Body of pancreas (tissue), 4 donors: ENCODE results near the gene POTEH. TPM values are rescaled to one million over a fixed set of nuclear protein-coding genes. Genes with fewer than 3 reads are reported as not detected.
"Not testable (repeated sequence)": the region's sequence is repeated elsewhere in the genome, so short reads cannot be mapped to it uniquely, and the experiment has no call there.

Experiments
- ATAC-seq: fragments of 150-250 bp; one replicate; pipeline ENCODE4 v1.9.1; 2016
- DNase-seq, 4 donors: peaks; one replicate each; pipeline ENCODE4 v3.0.0-alpha.2; 2019
- H3K27ac ChIP-seq, 4 donors: fragments of 200-600 bp; sonication (generic); 1 replicate in 3 of 4; 2 replicates in 1 of 4; pipeline versions ENCODE4 v1.5.1 to v1.6.1; 2016 to 2019; ENCODE audit warnings: mild to moderate bottlenecking in 1 of 4, mixed read lengths in 1 of 4, moderate library complexity in 1 of 4
- H3K27me3 ChIP-seq, 2 donors: fragments of 200-600 bp; sonication (generic); one replicate each; pipeline ENCODE4 v1.6.0; 2016; ENCODE audit warnings: mild to moderate bottlenecking in 1 of 2
- H3K36me3 ChIP-seq, 2 donors: fragments of 200-600 bp; sonication (generic); replicated peaks in 1 of 2; 2 replicates each; pipeline ENCODE4 v1.5.1; 2016; ENCODE audit warnings: low read depth in 2 of 2; ENCODE audit not compliant: insufficient read depth in 1 of 2
- H3K4me1 ChIP-seq: fragments of 200-600 bp; sonication (generic); one replicate; pipeline ENCODE4 v1.6.0; 2016
- H3K4me3 ChIP-seq, 2 donors: fragments of 200-600 bp; sonication (generic); 1 replicate in 1 of 2; 2 replicates in 1 of 2; pipeline ENCODE4 v1.5.1; 2016 to 2019
- H3K9me3 ChIP-seq, 3 donors: fragments of 200-600 bp; sonication (generic); 1 replicate in 2 of 3; 2 replicates in 1 of 3; pipeline ENCODE4 v1.5.1; 2016
- WGBS, 2 donors: methylation state at CpG; one replicate each; pipeline ENCODE4 v1.1.5; 2017; 5-methylcytosine and 5-hydroxymethylcytosine counted together
- intact Hi-C: fragments of 100-400 bp; cut with DNase I; formaldehyde crosslinking; loops from one replicate; pipeline ENCODE4 v1.15.1; 2023
- total RNA-seq, 2 donors: library from RNA; depleted of rRNA; stranded (reverse); fragments of >200 nt; gene quantifications; one replicate each; pipeline ENCODE4 v1.1.0, GENCODE V29; 2016

Gene POTEH
- total RNA-seq, result not detected

- H3K27me3 ChIP-seq, H3K4me1 ChIP-seq, H3K9me3 ChIP-seq, ATAC-seq, DNase-seq, H3K27ac ChIP-seq, H3K4me3 ChIP-seq, H3K36me3 ChIP-seq, intact Hi-C loops: not testable (repeated sequence)
- no CpG with 5 or more reads among the region's 11 CpGs for WGBS, 2 donors
These were observed at the start of gene POTEH for GRCh38 chr22:15689749-15690125. Gene POTEH (plus strand): TSS chr22:15690026. CDS start chr22:15690078, 52 bp downstream.

GRCh38 chr22:15642288-15642861, 47.5 kb upstream of the POTEH start:
- H3K4me3 ChIP-seq, H3K9me3 ChIP-seq, H3K36me3 ChIP-seq, H3K4me1 ChIP-seq, DNase-seq, ATAC-seq, H3K27me3 ChIP-seq, H3K27ac ChIP-seq, intact Hi-C loops: not testable (repeated sequence)
- no CpG with 5 or more reads among the region's 19 CpGs for WGBS, 2 donors

- H3K27me3 ChIP-seq, H3K27ac ChIP-seq, H3K4me3 ChIP-seq, H3K36me3 ChIP-seq, H3K4me1 ChIP-seq, ATAC-seq, DNase-seq, intact Hi-C loops, H3K9me3 ChIP-seq: not testable (repeated sequence)
- 20 to 64% methylated on average over 5 of the region's 7 CpGs for WGBS, 2 donors
These were observed 37.9 kb upstream of the POTEH start for GRCh38 chr22:15651954-15652353.

- ATAC-seq, DNase-seq, H3K4me1 ChIP-seq, H3K27me3 ChIP-seq, H3K27ac ChIP-seq, H3K4me3 ChIP-seq, intact Hi-C loops, H3K36me3 ChIP-seq, H3K9me3 ChIP-seq: not testable (repeated sequence)
- WGBS, 2 donors, result 38 to 50% methylated on average over 1 of the region's 6 CpGs
These were observed 37.1 kb upstream of the POTEH start for GRCh38 chr22:15652738-15653137.

DNA sequence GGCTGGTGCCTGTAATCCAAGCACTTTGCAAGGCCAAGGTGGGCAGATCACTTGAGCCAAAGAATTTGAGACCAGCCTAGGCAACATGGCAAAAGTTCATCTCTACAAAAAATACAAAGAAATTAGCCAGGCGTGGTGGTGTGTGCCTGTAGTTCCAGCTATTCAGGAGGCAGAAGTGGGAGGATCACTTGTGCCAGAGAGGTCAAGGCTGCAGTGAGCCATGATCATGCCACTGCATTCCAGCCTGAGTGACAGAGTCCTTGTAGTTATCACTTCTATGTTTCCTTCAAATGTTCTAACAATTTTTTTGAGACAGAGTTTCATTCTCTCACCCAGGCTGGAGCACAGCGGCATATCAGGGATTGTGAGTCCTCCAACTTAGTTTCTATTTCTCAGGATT, 36.6 kb upstream of the POTEH start:
- H3K27ac ChIP-seq, H3K36me3 ChIP-seq, H3K9me3 ChIP-seq, ATAC-seq, H3K4me1 ChIP-seq, H3K27me3 ChIP-seq, DNase-seq, intact Hi-C loops, H3K4me3 ChIP-seq: not testable (repeated sequence)
- WGBS, 2 donors, result 51 to 52% methylated on average over 2 of the region's 2 CpGs

GRCh38 chr22:15661102-15661501, 28.7 kb upstream of the POTEH start:
- intact Hi-C loops, H3K4me1 ChIP-seq, H3K4me3 ChIP-seq, ATAC-seq, H3K27me3 ChIP-seq, H3K9me3 ChIP-seq, H3K27ac ChIP-seq, DNase-seq, H3K36me3 ChIP-seq: not testable (repeated sequence)
- no CpG with 5 or more reads among the region's 2 CpGs for WGBS, 2 donors

- H3K4me3 ChIP-seq, H3K4me1 ChIP-seq, ATAC-seq, intact Hi-C loops, H3K9me3 ChIP-seq, H3K27me3 ChIP-seq, H3K36me3 ChIP-seq, DNase-seq, H3K27ac ChIP-seq: not testable (repeated sequence)
- WGBS, 2 donors, result 76% methylated on average over 2 of the region's 3 CpGs; no CpG with 5 or more reads in 1 of the 2 donors
These were observed 25.1 kb upstream of the POTEH start for GRCh38 chr22:15664682-15665081.

DNA sequence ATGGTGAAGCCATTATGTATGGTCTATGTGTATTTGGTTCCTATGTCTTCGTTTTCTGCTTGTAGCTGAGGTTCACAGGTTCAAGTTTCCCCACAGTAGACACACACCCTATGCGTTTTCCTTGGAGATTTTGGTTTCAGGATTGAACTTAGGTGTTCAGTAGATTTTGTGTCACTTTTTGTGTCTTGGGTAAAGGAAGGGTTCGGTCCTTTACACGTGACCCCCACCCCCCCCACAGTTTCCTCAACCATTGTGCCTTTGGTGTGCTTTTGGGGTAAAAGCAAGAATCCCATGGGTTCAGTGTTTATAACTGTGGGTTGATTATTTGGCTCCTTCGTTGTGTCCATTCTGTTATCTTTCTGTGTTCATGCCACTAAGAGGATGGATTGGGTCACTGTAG, 24.3 kb upstream of the POTEH start:
- DNase-seq, H3K36me3 ChIP-seq, H3K9me3 ChIP-seq, H3K27me3 ChIP-seq, H3K4me3 ChIP-seq, intact Hi-C loops, H3K27ac ChIP-seq, H3K4me1 ChIP-seq, ATAC-seq: not testable (repeated sequence)
- 39 to 43% methylated on average over 4 to 5 of the region's 5 CpGs for WGBS, 2 donors

- H3K36me3 ChIP-seq, ATAC-seq, intact Hi-C loops, H3K27me3 ChIP-seq, DNase-seq, H3K4me1 ChIP-seq, H3K9me3 ChIP-seq, H3K27ac ChIP-seq, H3K4me3 ChIP-seq: not testable (repeated sequence)
- 82% methylated on average over 5 of the region's 12 CpGs; no CpG with 5 or more reads in 1 of the 2 donors for WGBS, 2 donors
These were observed 20.4 kb upstream of the POTEH start for GRCh38 chr22:15669430-15669829.

- H3K27me3 ChIP-seq, H3K36me3 ChIP-seq, H3K27ac ChIP-seq, H3K4me3 ChIP-seq, H3K9me3 ChIP-seq, H3K4me1 ChIP-seq, DNase-seq, ATAC-seq, intact Hi-C loops: not testable (repeated sequence)
- WGBS, 2 donors, result 82% methylated on average over 7 of the region's 8 CpGs; no CpG with 5 or more reads in 1 of the 2 donors
These were observed 10.1 kb upstream of the POTEH start for GRCh38 chr22:15679702-15680101.

DNA sequence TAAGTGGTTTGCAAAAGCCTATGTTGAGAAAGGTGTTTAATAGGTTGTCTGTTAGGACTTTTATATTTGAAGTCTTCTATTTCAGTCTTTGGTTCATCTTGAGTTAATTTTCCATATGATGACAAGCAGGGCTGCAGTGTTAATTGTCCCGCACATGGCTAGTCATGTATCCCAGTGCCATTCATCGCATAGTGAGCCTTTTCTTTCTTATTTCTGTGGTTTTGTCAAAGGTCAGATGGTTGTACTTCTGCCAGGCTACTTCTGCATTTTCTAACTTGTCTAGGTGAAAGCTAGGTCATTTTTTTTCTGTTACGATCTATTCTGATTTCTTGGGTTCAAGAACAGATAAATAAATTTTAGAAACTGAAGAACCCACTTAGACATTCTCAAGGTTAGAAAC, 5.7 kb upstream of the POTEH start:
- WGBS, 2 donors, result 64% methylated on average over 2 of the region's 3 CpGs; no CpG with 5 or more reads in 1 of the 2 donors
- H3K4me3 ChIP-seq, H3K27ac ChIP-seq: not testable (repeated sequence)

GRCh38 chr22:15684695-15685094, 5.1 kb upstream of the POTEH start:
- WGBS, 2 donors, result no CpG with 5 or more reads among the region's 6 CpGs

More for the DNA sequence above, 5.7 kb upstream of the POTEH start:
- H3K27me3 ChIP-seq, H3K4me1 ChIP-seq, H3K36me3 ChIP-seq, DNase-seq, H3K9me3 ChIP-seq, ATAC-seq, intact Hi-C loops: not testable (repeated sequence)

More at GRCh38 chr22:15684695-15685094, 5.1 kb upstream of the POTEH start:
- H3K27me3 ChIP-seq, H3K36me3 ChIP-seq, H3K27ac ChIP-seq, DNase-seq, H3K9me3 ChIP-seq, H3K4me3 ChIP-seq, H3K4me1 ChIP-seq, intact Hi-C loops, ATAC-seq: not testable (repeated sequence)
